Activated CD4-positive, alpha-beta T cell treated with anti-CD3 and anti-CD28 coated beads, Interleukin-2, amount 50 U/mL, for 4 hours (primary cell): ENCODE data around the gene APBA2.

Experiments used
- DNase-seq, 2 experiments: peaks; one replicate each; pipeline ENCODE4 v3.0.0-alpha.2; 2020

Gene APBA2

DNA sequence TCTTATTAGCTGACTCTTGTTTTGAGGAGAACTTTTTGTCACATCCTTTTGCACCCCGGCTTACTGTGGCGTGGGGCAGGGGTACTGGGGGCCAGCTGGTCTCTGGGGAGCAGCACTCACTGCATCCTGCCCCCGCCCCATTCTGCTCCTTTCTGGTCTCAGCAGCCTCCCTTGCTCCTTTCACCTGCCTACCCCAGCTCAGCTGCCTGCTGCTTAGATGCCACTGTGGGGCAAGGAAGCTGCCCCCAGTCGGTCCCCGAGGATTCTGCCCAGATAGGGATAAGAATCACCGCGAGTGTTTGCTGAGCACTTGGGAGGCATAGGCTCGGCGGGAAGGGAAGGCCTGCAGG is 32.0 kb downstream of the APBA2 start:
- no peak for DNase-seq

DNA sequence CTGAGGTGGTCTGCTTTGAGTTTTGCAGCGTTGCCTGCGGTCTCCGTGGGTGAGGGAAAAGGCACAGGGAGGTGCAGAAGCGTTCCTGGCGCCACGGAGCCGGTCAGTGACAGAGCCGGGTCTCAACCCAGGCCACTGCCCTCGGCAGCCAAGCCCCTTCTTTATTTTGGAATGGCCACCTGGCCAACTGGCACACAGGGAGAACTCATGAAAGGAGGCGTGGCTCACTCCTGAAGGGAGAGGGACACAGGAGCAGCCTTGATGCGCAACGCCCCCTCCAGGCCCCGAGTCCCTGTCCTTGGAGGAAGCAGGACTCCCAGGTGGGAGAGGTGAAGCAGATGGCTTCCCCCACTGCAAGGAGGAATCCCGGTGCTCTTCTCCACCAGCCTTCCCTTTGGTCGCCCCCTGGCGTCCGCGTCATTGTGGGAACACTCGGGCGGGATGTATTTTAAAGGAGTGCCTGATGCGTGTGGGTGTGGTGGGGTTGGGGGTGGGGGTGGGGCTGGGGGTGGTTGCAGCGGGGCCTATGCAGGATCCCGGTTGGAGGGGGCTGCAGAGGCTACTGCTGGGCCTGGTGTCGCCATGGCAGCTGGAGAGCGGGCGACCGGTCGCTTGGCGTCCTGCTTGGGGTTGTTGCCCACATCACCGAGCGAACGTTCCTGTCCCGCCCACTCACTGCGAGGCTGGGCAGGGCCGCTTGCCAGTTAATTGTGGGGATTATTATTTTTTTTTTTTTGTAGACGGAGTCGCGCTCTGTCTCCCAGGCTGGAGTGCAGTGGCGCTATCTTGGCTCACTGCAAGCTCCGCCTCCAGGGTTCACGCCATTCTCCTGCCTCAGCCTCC is 32.6 kb downstream of the APBA2 start:
- no peak for DNase-seq

DNA sequence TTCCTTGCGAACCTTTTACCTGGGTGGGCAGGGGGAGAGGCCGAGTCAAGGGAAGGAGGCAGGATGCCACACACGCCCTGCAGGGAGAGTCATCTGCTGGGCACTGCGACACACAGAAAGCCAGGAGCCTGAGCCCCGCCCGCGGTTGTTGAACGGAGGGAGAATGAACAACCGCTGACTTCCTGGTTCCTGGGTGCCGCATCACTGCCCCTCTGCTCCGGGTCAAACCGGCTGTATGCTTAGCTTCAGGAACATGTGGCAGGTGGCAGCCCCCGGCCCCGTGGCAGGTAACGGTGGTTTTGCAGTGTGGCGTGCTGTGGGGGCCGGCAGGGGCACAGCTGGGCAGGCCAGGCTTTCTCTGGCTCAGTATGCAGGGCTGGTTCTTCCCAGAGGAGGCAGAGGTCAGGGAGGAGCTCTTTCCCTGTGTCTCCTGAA is 33.4 kb downstream of the APBA2 start:
- DNase-seq: peak; percentile 19 to 21

DNA sequence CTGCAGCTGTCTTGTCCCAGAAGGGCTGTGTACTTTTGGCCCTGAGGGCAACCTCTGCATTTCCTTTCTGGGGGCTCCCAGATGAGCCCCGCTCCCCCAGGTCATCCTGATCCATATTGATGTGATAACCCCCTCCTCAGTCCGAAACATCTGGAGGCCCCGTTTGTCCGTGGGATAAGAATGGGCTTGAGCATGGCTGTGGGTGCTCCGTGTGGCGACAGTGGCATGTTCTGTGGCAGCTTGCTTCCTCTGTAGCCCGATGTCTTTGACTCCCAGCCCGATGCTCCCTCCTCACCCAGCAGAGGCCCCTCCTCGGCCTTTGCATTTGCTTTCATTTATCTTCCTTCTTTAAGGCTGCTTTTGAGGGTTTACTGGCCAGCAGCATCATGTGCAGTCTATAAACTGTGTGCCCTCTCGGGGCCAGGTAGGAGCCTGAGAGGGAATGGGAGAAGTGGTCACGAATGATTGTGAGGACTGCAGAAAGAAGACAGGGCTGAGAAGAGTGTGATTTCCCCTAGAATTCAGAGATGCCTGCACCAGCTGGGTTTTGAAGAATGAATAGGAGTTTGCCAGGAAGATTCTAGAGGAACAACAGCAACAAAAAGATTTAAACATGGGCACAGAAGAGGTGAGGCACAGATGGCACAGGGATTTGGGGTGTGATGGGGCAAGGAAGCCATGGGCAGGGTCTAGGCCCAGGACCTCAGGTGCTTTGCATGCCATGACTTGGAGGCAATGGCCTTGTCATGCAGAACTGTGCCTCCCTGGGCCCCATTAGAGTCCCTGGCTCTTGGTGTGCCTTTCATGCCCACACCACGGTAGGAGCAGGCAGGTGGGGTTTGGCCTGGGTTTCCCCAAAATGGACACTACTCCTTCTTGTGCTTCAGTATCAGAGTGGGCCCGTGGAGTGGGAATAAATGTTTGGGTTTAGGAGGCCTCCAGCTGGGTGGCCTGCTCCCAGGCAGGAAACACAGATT is 34.2 kb downstream of the APBA2 start:
- DNase-seq: no peak

DNA sequence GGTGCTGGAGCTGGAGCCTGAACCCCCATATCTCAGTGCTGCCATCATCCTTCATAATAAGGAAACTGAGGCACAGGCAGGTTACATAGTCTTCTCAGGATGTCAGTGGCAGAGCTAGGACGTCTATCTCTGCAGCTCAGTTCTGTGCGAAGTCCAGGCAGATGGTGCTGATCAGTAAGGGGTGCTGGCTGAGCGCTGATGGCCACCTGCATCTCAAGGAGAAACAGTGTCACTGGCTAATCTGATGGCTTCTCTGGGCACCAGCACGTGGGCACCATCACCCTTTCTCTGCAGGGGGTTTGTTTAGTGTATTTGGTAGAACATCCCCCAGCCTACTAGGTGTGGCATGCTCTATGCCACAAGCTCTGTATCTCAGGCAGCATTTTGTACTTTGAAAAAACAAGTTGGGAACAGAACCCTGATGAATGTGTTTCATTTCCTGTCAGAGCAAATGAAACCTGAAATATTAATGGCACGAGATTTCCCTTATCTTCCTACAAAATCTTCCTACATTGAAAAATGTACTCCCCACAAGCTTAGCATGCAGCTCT is 35.1 kb downstream of the APBA2 start:
- DNase-seq: no peak

DNA sequence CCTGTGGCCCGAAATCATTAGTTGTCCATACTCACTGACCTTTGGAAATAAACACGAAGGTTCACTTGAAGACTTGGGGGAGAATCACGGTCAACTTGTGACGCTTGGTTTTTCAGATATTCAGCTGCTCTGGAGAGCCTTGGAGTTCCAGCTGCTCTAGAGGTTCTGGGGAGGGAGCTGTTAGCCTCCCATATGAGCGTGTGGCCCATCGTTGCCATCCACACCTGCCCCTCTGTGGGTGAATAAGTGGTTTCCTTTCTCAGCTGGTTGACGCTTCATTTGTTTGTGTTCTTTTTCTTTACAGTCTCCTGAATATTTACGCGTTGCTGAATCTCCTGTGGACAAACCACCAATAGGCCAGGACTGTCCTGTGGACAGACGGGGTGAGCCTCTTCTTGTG is 35.6 kb downstream of the APBA2 start:
- no peak for DNase-seq

DNA sequence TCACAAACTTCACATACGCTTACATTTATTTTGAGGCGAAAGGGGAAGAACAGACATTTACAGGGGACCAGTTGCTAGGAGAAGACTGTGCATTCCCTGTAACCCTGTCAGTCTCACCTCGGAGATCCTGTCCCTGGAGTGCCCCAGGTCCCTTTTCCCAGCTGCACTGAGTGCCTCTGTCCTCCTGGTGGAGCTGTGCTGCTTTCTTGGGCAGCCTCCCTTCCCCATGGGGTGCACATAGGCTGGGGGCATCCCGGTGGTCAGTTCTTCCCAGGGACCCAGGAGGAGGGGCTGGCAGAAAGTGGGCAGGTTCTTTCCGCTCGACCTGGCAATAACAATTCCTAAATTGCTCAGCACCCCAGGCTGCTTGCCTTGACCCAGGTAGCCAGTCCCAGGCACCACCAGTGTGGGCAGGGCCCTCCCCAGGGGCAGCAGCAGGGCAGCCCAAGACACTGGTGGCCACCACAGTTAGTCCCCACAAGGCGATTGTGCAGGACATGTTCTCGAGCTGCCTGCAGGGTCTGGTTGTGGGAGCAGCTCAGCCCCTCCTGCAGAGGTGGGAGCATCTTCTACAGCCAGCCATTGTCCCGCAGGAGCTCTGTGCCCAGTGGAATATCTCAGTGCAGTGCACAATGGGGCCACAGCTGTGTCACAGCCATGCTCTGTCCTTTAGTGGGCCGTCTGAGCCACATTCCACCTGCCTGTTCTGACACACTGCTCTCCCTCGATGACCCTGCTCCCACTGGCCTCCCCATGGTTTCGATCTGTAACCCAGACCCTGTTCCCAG is 36.3 kb downstream of the APBA2 start:
- no peak for DNase-seq

DNA sequence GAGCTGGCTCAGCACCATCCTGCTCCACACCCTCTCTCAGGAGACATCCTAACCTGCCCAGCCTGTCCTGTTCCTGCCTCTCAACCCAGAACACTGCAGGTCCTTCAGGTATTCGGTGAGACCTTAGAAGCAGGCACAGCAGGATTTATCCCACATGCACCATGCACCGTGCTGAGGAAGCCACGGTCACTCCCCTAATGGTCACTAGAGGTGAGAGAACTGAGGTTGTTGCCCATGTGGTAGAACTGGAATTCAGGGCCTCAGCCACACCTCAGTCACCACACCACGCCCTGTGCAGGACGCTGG is 36.9 kb downstream of the APBA2 start:
- no peak for DNase-seq

DNA sequence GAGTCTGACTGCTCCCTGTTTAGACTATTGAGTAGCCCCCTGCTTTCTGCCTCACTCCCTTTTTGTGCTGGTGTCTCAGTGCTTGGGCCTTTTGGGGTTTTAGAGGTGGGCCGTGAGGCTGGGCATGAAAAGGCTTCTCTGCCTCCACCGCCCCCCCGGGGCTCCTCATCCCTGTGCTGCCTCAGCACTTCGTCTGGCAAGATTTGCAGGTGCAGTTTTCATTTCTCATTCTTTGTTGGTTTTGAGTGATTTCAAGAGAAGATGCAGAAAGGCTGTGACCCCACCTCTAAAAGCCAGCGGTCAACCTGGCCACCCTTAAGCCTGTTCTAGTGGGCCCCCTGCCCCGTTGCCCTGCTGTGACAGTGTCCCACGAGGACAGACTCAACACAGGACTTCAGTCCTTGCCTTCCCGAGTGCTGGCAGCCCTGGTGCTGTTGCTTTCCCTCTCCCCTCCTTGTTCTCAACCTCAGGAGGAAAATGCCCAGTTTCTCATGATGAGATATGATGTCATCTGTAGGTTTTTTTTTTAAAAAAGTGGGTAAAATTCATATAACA is 38.0 kb downstream of the APBA2 start:
- no peak for DNase-seq

DNA sequence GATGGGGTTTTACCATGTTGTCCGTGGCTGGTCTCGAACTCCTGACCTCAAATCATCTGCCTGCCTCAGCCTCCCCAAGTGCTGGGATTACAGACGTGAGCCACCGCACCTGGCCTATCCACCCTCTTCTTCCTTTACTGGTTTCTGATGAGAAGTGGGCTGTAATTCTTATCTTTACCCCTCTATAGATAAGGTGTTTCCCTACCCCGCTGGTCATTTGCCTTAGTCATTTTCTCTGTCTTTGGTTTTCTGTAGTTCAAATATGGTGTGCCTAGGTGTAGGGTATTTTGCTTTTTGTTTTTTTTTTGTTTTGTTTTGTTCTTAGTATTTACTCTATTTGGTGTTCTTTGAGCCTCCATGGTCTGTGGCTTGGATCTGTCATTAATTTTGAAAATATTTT is 41.3 kb downstream of the APBA2 start:
- no peak for DNase-seq

DNA sequence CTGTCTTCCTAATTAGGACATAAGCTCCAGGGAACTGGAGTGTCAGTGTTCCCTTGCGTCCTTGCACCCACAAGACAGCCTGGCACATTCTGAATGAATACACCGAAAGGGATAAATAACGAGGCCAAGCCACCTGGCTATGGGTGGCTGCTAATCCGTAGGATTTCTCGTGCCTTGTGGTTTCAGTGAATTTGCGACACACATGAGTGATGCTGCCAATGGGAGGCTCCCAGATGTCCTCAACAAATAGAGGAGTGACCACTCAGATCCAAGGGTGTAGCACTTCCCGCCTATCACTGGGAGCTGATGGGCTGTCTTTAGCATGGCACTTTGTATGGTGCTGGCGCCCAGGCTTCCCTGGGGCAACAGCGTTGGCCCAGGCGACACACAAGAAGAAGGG is 43.4 kb downstream of the APBA2 start:
- DNase-seq: no peak

DNA sequence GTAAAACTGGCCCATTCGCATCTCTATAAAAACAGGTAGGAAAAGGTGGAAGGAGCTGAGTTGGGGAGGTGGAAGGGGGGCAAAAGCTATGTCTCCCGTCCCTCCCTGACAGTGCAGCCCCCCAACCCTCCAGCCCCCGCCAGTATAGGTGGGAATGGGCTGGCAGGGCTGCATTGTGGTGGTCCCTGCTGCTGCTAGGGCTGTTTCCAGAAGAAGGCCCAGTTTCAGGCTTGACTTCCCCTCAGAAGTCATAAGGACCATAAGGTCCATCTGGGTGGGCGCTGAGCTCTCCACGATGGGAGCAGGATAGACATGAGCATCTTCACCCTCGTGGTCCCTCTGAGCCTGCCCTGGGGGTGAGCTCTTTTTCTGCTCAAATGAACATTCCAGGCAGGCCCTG is 44.2 kb downstream of the APBA2 start:
- no peak for DNase-seq

DNA sequence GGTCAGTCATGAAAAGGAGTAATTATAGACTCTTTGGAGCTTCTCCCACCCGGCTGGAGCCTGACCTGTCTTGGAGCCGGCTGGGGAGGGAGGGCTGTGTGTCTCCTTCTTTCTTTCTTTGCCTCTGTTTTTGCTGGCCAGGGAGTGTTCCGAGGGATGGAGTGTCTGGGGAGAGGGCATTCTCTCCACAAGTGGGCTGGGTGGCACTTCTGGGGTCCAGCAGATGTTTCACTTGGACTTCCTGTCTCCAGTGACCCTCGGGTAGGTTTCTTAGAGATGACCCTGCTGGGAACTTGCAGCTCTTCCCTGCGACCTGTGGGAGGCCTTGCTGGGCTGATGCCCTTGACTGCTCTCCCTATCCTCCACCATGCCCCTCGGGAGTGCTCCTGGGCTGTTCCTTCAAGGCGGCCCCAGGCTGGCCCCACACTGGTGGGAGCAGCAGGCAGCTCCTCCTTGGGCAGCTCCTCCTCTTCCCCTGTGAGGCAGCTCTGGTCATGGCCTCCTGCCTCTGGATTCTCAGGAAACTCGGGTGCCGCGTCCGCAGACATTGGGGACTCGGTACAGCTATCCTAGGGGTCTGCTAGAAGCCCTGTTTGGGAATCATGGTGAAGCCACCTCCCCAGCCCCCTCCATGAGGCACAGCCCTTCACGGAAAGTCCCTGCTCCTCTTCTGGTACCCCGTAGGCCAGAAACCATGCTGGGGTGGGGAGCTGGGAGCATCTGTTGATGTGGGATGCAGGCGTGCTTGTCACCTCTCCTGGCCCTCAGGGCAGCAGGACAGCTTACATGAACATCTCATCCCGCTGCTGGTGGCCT is 44.9 kb downstream of the APBA2 start:
- no peak for DNase-seq

DNA sequence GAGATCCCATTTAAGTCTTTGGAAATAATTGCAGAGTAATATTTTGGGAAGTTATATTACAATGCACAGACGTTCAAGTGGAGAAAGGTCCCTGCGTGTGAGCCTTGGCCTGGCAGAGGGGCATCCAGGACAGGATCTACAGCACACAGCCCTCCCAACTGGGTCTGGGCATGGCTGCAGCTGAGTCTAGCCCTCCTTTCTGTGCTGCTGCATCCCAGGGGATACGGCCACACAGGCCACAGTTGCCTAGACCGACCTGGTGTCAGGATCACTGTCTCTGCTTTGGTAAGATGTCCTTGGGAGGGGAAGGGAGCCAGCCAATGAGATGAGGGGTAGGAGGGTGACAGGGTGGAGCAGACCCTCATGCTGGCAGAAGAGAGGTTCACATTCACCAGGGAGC is 46.1 kb downstream of the APBA2 start:
- no peak for DNase-seq

DNA sequence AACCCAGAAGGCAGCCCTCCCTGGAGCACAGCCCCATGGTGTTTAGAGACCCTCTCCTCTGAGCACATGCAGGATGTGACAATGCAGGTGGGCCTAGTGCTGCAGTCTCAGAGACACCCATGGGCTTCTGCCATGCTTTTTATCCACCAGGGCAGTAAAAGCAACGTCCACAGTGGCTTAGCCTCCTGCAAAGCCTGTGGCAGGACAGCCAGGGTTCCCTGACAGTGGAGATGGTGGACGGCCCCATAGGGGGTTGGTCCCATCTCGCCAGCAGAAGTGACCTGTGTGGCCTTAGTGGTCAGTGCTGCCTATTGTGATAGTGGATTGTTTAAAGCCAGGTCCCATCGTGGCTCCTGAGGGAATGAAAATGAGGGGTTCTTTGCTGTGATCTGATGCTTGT is 46.6 kb downstream of the APBA2 start:
- DNase-seq: no peak

DNA sequence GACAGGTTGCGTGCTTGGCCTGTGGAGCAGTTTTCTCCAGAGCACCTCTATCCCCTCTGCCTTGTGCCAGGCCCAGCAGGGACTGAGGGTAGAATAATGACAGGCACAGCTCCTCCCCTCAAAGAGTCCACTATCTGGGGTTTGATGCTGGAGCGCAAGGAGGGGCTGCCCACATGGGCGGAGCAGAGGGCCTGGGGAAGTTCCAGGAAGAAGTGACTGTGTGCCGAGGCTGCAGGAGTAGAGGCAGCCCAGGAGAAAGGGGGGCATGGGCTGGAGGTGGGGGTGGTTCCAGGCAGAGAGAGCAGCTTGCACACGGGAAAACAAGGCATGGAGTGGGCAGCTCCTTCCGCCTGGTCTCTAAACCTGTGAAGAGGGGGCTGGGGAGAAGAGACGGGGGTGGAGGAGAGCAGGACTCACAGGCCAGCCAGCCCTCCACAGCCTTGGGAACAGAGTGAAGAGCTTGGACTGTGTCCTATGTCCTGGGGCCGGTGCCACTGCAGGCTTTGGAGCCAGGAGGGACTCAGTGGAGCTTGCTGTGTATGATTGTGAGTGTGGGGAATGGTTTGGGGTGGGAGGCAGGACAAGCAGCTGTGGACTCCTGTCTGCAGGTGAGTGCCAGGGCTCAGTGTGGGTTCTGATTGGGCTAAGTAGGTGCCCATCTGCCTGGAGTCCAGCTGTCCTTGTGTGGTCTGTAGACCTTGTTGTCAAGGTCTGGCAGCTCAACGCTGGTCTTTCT is 48.1 kb downstream of the APBA2 start:
- DNase-seq: no peak

DNA sequence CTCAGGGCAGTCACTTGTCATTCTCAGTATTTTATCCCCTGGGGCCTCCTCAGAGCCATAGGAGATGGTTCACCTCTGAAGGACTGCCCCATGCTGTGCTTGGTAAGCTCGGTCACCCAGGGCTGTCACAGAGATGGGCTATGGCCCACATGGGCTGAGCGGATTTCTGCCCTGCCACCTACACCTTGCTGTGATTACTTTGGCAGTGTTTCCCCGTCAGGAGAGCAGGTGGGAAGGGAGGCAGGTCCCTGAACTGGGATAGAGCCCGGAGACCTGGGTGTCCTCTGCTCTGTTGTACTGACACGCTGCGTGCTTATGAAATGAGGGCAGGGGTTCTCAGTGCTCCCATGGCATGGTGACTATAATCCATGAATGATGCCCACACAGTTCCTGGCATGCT is 48.9 kb downstream of the APBA2 start:
- DNase-seq: no peak

DNA sequence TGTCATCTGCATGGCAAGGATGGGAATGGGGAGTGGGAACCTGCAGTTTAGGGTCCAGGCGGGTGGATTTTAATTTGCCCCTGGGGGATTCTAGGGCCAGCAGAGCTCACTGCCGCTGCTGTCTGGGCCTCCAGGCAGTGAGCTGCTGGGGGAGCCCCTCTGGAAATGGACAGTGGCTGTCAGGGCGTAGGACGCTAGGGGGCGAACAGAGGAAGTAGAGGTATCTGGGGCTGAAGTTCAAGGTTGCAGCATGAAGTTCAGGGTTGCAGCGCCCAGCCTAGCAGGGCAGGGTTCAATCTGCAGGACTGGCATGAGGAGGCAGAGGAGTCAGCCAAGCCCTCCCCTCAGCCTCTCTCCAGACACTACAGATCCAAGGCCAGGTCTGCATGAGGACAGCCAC is 49.5 kb downstream of the APBA2 start:
- DNase-seq: peak; percentile 36 to 42

DNA sequence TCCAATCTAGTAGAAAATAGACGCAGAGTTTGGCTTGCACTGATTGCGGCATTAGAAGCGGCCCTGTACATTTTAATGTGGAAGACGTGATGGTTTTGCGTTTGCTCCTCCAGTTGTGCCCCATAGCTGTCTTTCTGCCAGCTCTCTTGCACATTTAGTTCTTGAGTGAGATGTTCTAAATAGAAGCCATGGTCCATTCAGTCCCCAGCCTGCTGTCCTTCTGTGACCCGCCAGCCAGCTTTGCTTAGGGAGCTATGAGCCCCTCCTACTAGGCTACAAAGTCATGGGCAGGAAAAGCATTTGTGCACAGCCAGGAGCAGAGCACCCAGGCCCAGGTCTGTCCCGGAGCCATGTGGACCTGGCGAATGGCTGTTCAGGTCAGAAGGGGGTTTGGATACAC is 50.3 kb downstream of the APBA2 start:
- DNase-seq: no peak

DNA sequence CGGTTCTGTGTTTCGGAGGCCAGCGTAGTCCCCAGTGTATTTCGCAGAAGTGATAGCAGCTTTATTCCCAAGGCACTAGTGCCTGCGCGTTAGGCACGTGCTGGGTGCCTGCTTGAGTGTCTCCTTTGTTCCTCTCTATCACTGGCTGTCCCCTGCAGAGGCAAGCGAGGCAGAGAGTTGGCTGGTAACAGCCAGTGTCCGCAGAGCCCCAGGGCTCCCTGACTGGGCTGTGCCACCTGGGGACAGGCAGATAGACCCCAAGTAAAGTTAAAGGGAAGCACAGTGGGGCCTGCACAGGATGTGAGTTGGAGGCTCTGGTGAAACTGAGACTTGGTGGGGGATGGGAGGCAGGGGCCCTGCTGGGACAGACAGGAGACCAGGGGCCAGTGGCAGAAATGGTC is 50.7 kb downstream of the APBA2 start:
- DNase-seq: no peak

DNA sequence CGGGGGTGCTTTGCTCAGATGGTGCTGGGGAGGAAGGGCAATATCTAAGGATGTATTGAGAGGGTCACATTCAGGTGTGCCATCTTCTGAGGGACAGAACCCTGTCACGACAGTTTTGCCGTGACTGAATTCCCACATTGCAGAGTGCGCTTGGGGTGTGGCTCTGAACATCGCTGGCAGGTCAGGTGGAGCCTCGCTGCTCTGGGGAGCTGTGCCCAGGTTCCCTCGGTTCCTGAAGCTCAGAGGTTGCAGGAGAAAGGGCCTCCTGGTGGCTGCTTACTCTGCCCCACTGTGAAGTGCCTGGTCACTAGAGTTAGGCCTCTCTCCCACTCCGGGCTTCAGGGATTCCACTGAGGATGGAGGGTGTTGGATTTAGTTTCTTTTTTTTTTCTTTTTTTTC is 51.5 kb downstream of the APBA2 start:
- DNase-seq: no peak
